IMR-90 (cell line): ENCODE measurements around the gene PXK. TPM values are rescaled to one million over a fixed set of nuclear protein-coding genes. Genes with fewer than 3 reads are reported as not detected.

Experiments used
- ATAC-seq: fragments of 200-7000 bp; cut with Tn5 transposase; 2 replicates; pipeline ENCODE4 v1.9.1; 2020; ENCODE audit warnings: low read depth, mild to moderate bottlenecking, moderate library complexity
- BruUV-seq: library from RNA; stranded (reverse); fragments of 400-500 nt; replicated peaks from 2 replicates; lab custom pipeline; 2021; lab: Mats Ljungman, UMichigan
- CTCF ChIA-PET: fragments of 300-600 bp; formaldehyde crosslinking; extraction: SDS; loops from one replicate; lab custom pipeline; 2021; ENCODE audit warnings: antibody characterized with exemption; lab: Yijun Ruan, JAX
- POLR2A ChIA-PET: fragments of 300-600 bp; sonication (Branson Sonifier 250); formaldehyde crosslinking; loops from one replicate; lab custom pipeline; 2022; ENCODE audit warnings: antibody characterized with exemption; ENCODE audit not compliant: unreplicated experiment; lab: Charles Lee
- DNase-seq: peaks from one replicate; pipeline ENCODE4 v3.0.0; 2013
- H2AFZ ChIP-seq: replicated peaks from 2 replicates; pipeline ENCODE3; 2013; ENCODE audit warnings: low read length, mild to moderate bottlenecking; ENCODE audit not compliant: poor library complexity
- H2AK5ac ChIP-seq: 2 replicates; pipeline ENCODE4 v1.6.1; 2013; ENCODE audit warnings: low read depth, low read length, inconsistent platforms
- H2AK9ac ChIP-seq: replicated peaks from 2 replicates; pipeline ENCODE3; 2013; ENCODE audit warnings: mild to moderate bottlenecking, low read depth, low read length, moderate library complexity; ENCODE audit not compliant: poor library complexity
- H2BK120ac ChIP-seq: 2 replicates; pipeline ENCODE4 v1.6.1; 2013; ENCODE audit warnings: low read depth, low read length, inconsistent platforms
- H2BK15ac ChIP-seq: 3 replicates; pipeline ENCODE4 v1.6.1; 2013; ENCODE audit warnings: low read depth, low read length, inconsistent platforms
- H2BK20ac ChIP-seq: 2 replicates; pipeline ENCODE4 v1.6.1; 2013; ENCODE audit warnings: low read depth, mild to moderate bottlenecking, inconsistent platforms, low read length, moderate library complexity
- H2BK5ac ChIP-seq: 2 replicates; pipeline ENCODE4 v1.6.1; 2013; ENCODE audit warnings: mild to moderate bottlenecking, low read depth, low read length, inconsistent platforms; ENCODE audit not compliant: poor library complexity, severe bottlenecking
- H3K14ac ChIP-seq: replicated peaks from 2 replicates; pipeline ENCODE4 v1.6.1; 2013; ENCODE audit warnings: low read depth, low read length, inconsistent platforms
- H3K18ac ChIP-seq: 2 replicates; pipeline ENCODE4 v1.6.1; 2013; ENCODE audit warnings: low read depth, low read length, control low read depth
- H3K23ac ChIP-seq: 2 replicates; pipeline ENCODE4 v1.6.1; 2013; ENCODE audit warnings: low read depth, low read length, inconsistent platforms
- H3K27ac ChIP-seq: 2 replicates; pipeline ENCODE4 v1.5.1; 2013; ENCODE audit warnings: mild to moderate bottlenecking, control low read depth, low read length; ENCODE audit not compliant: insufficient read depth
- H3K27me3 ChIP-seq: 2 replicates; pipeline ENCODE4 v1.6.1; 2013; ENCODE audit warnings: low read length; ENCODE audit not compliant: control insufficient read depth, insufficient read depth
- H3K36me3 ChIP-seq: 2 replicates; pipeline ENCODE4 v1.6.1; 2013; ENCODE audit warnings: low read length, mixed read lengths; ENCODE audit not compliant: control insufficient read depth, insufficient read depth
- H3K4ac ChIP-seq: 2 replicates; pipeline ENCODE4 v1.6.1; 2013; ENCODE audit warnings: low read depth, low read length, inconsistent platforms
- H3K4me1 ChIP-seq: 2 replicates; pipeline ENCODE4 v1.6.1; 2013; ENCODE audit warnings: low read length, mixed read lengths; ENCODE audit not compliant: control insufficient read depth, insufficient read depth
- H3K4me2 ChIP-seq: 2 replicates; pipeline ENCODE4 v1.6.1; 2013; ENCODE audit warnings: low read depth, mild to moderate bottlenecking, control low read depth, low read length, moderate library complexity
- H3K4me3 ChIP-seq: 2 replicates; pipeline ENCODE4 v1.5.1; 2013; ENCODE audit warnings: low read depth, mild to moderate bottlenecking, control low read depth, low read length, moderate library complexity; ENCODE audit not compliant: insufficient read depth
- H3K56ac ChIP-seq: 2 replicates; pipeline ENCODE4 v1.6.1; 2013; ENCODE audit warnings: low read length, inconsistent platforms; ENCODE audit not compliant: insufficient read depth; ENCODE audit errors: extremely low read depth
- H3K79me1 ChIP-seq, 2 experiments: 2 replicates each; pipeline ENCODE4 v1.6.1; 2013; ENCODE audit warnings: low read length in 2 of 2, inconsistent platforms in 1 of 2, low read depth in 1 of 2
- H3K9ac ChIP-seq: 2 replicates; pipeline ENCODE4 v1.6.1; 2013; ENCODE audit warnings: low read depth, low read length, control low read depth
- H3K9me1 ChIP-seq: 2 replicates; pipeline ENCODE4 v1.6.1; 2013; ENCODE audit warnings: low read length, inconsistent platforms; ENCODE audit not compliant: insufficient read depth
- H3K9me3 ChIP-seq: 2 replicates; pipeline ENCODE4 v1.6.1; 2013; ENCODE audit warnings: low read length; ENCODE audit not compliant: control insufficient read depth, insufficient read depth
- H4K20me1 ChIP-seq: 2 replicates; pipeline ENCODE4 v1.6.1; 2013; ENCODE audit warnings: low read length, inconsistent platforms; ENCODE audit not compliant: insufficient read depth
- H4K5ac ChIP-seq: 2 replicates; pipeline ENCODE4 v1.6.1; 2013; ENCODE audit warnings: mild to moderate bottlenecking, low read depth, low read length, control low read depth
- H4K8ac ChIP-seq, 2 experiments: 2 replicates each; pipeline ENCODE4 v1.6.1; 2013; ENCODE audit warnings: low read depth in 2 of 2, low read length in 2 of 2, control low read depth in 1 of 2, inconsistent platforms in 1 of 2
- H4K91ac ChIP-seq: 2 replicates; pipeline ENCODE4 v1.6.1; 2013; ENCODE audit warnings: low read depth, low read length, inconsistent platforms; ENCODE audit not compliant: insufficient read depth
- CEBPB ChIP-seq: IDR thresholded peaks from 2 replicates; pipeline ENCODE4 v1.6.1; 2012; ENCODE audit warnings: low read depth, low read length, improper control_type of control experiment
- CTCF ChIP-seq: conservative IDR thresholded peaks from 2 replicates; pipeline ENCODE4 v1.5.1; 2012; ENCODE audit warnings: mild to moderate bottlenecking, low read depth, low read length, improper control_type of control experiment
- MAFK ChIP-seq: IDR thresholded peaks from 2 replicates; pipeline ENCODE4 v1.6.1; 2012; ENCODE audit warnings: low read depth, low read length, improper control_type of control experiment
- NFE2L2 ChIP-seq: fragments of 150-350 bp; IDR thresholded peaks from 2 replicates; pipeline ENCODE4 v1.6.1; 2016; ENCODE audit warnings: low read depth, mild to moderate bottlenecking, low read length
- RAD21 ChIP-seq: IDR thresholded peaks from 2 replicates; pipeline ENCODE4 v1.6.1; 2012; ENCODE audit warnings: low read length, improper control_type of control experiment
- RCOR1 ChIP-seq: IDR thresholded peaks from 2 replicates; pipeline ENCODE4 v1.6.1; 2012; ENCODE audit warnings: mild to moderate bottlenecking, low read length, improper control_type of control experiment; ENCODE audit not compliant: insufficient replicate concordance
- SMC3 ChIP-seq: fragments of 150-350 bp; IDR thresholded peaks from 2 replicates; pipeline ENCODE4 v1.6.1; 2016; ENCODE audit warnings: low read depth, mild to moderate bottlenecking, antibody characterized with exemption, low read length, moderate library complexity
- WGBS, 2 experiments: methylation state at CpG; one replicate each; pipeline versions ENCODE4 v1.1.5 to v1.1.7; 2013; ENCODE audit warnings: missing lambda C conversion rate in 2 of 2; ENCODE audit not compliant: insufficient read length in 1 of 2; ENCODE audit errors: extremely low coverage in 2 of 2; 5-methylcytosine and 5-hydroxymethylcytosine counted together
- dilution Hi-C: fragments of 300-500 bp; cut with HindIII; formaldehyde crosslinking; loops from one replicate; pipeline ENCODE4 v1.14.3; 2018; ENCODE audit warnings: low sequenced_read_pairs; ENCODE audit not compliant: unreplicated experiment
- in situ Hi-C: fragments of 300-500 bp; cut with MboI; formaldehyde crosslinking; loops from 3 replicates; pipeline ENCODE4 v1.14.3; 2019; ENCODE audit warnings: low sequenced_read_pairs, inconsistent platforms, mixed read lengths
- intact Hi-C: fragments of 100-400 bp; cut with micrococcal nuclease; formaldehyde crosslinking; loops from 2 replicates; pipeline ENCODE4 v1.10.0; 2022
- polyA plus RNA-seq, 3 experiments: library from polyadenylated mRNA; depleted of rRNA; stranded (reverse); fragments of >200 nt; gene quantifications; 2 replicates each; pipeline ENCODE4 v1.2.3, GENCODE V29; 2012; ENCODE audit warnings: low replicate concordance in 1 of 3
- total RNA-seq: library from RNA; depleted of rRNA; stranded (reverse); fragments of >200 nt; gene quantifications from 2 replicates; pipeline ENCODE4 v1.2.3, GENCODE V29; 2012

Gene PXK
- total and polyA plus RNA-seq, 2 of the 4 experiments (the other 2 are of a cell fraction): 14.3 to 17.7 TPM

- TF ChIP-seq RCOR1: no peak
These were observed 119.5 kb downstream of the PXK start (continued) for GRCh38 chr3:58452176-58452575.

DNA sequence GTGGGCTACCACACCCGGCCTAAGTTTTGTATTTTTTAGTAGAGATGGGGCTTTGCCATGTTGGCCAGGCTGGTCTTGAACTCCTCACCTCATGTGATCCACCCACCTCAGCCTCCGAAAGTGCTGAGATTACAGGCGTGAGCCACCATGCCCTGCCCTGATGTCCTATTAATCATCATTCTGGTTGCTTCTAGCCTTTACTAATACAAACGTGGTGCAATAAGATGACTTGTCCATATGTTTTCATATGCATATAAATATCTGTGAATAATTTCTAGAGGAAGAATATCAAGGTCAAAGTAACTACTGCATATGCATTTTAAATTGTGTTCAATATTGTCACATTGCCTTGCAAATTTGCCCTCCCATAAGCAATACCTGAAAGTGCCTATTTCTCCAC is 126.5 kb downstream of the PXK start:
- CTCF ChIA-PET: no interaction called here
- in situ Hi-C loops: no loop called here
- POLR2A ChIA-PET: no interaction called here
- H3K14ac ChIP-seq: no peak overlapping the region
- H3K18ac ChIP-seq: no peak overlapping the region
- no peak overlapping the region for H3K4me2 ChIP-seq
- no peak overlapping the region for H3K4ac ChIP-seq
- H2AK9ac ChIP-seq: no peak overlapping the region
- no peak overlapping the region for H2BK20ac ChIP-seq
- no peak overlapping the region for H3K4me3 ChIP-seq
- no peaks in the 10 kb centered on the region for H3K79me1 ChIP-seq
- no peak overlapping the region for H3K23ac ChIP-seq
- H4K5ac ChIP-seq: no peak overlapping the region
- dilution Hi-C loops: no loop called here
- no peak overlapping the region for H2AFZ ChIP-seq
- H3K9me1 ChIP-seq: no peaks in the 10 kb centered on the region
- no peaks in the 10 kb centered on the region for H4K20me1 ChIP-seq
- H3K27ac ChIP-seq: no peak overlapping the region
- no peak for DNase-seq
- H2BK5ac ChIP-seq: no peak overlapping the region
- H3K4me1 ChIP-seq: peaks cover 2% of the 10 kb centered on the region; the same call in 1 of the 2 replicates
- H3K36me3 ChIP-seq: no peaks in the 10 kb centered on the region
- intact Hi-C loops: no loop called here
- peaks cover 2% of the 10 kb centered on the region for H3K9me3 ChIP-seq
- no peak for ATAC-seq
- no TSS peak for BruUV-seq
- no peak overlapping the region for H3K56ac ChIP-seq
- H2BK120ac ChIP-seq: no peak overlapping the region
- no peak overlapping the region for H4K91ac ChIP-seq
- H4K8ac ChIP-seq: no peak overlapping the region
- H2AK5ac ChIP-seq: no peak overlapping the region
- TF ChIP-seq CEBPB (no peak), SMC3 (no peak), NFE2L2 (no peak), MAFK (no peak), RAD21 (no peak), RCOR1 (no peak), CTCF (no peak)
- no peaks in the 10 kb centered on the region for H3K27me3 ChIP-seq
- H3K9ac ChIP-seq: no peak overlapping the region
- no CpG with 5 or more reads among the region's 4 CpGs for WGBS, 2 experiments
- no peak overlapping the region for H2BK15ac ChIP-seq
